ENCODE results near the gene FAM3D.
"Not testable (repeated sequence)": the region's sequence is repeated elsewhere in the genome, so short reads cannot be mapped to it uniquely, and the experiment has no call there.

FAM3D gene

GRCh38 chr3:58679446-58679845 lies 12.9 kb upstream of the FAM3D start (continued):
- no peak for TF ChIP-seq ZNF513 (tag by site-specific recombination; IDR thresholded peaks at IDR 0.05)
- TF ChIP-seq BCL11A (tag by site-specific recombination; IDR thresholded peaks at IDR 0.05; ENCODE audit: low read depth) = no peak
- TF ChIP-seq GLI2 (tag by site-specific recombination; IDR thresholded peaks at IDR 0.05; ENCODE audit: borderline replicate concordance, low read depth) = no peak
- no peak for TF ChIP-seq ZNF24 (tag by site-specific recombination; IDR thresholded peaks at IDR 0.05)

- H3K27ac ChIP-seq (ENCODE audit: extremely low read depth, low read depth, low read length); H3K4me3 ChIP-seq (ENCODE audit: low read depth, low read length); POLR2A ChIA-PET; H3K9me3 ChIP-seq (ENCODE audit: control insufficient read depth, insufficient read depth, low read depth, low read length); H3K4me1 ChIP-seq (ENCODE audit: control insufficient read depth, insufficient read depth, low read length); H3K36me3 ChIP-seq (ENCODE audit: control insufficient read depth in 2 of 2, insufficient read depth in 1 of 2, low read length in 2 of 2): not testable (repeated sequence)
- CTCF ChIA-PET = interaction anchor here (0.6 kb wide), 1 partner anchor 170 kb away, joined by 4 read pairs; no protein-coding TSS in a partner anchor
Observed at GRCh38 chr3:58678177-58678970, 11.8 kb upstream of the FAM3D start.

DNA sequence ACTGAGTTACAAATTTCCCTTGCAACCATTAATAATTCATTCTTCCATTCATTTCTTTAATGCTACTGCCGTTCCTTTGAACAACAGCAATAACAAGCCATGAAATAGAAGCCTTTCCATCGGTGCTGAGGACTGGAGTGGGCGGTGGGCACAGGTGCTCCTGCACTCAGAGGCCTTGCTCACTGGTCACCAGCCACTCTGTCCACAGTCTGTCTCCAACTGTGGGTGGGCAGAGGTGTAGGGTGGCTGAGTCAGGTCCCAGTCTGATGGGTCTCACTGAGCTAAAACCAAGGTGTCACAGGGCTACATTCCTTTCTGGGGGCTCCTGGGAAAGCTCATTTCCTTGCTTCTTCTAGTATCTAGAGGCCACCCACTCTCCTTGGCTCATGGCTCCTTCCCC lies 6.3 kb upstream of the FAM3D start:
- Histone ChIP-seq H3K9me3 (ENCODE audit: control insufficient read depth, insufficient read depth, low read depth, low read length) (no peaks in the 10 kb centered on the region), H3K4me3 (ENCODE audit: low read depth, low read length) (no peak overlapping the region), H3K27ac (ENCODE audit: extremely low read depth, low read depth, low read length) (no peak overlapping the region), H3K4me1 (ENCODE audit: control insufficient read depth, insufficient read depth, low read length) (no peaks in the 10 kb centered on the region), H3K36me3 (ENCODE audit: control insufficient read depth in 2 of 2, insufficient read depth in 1 of 2, low read length in 2 of 2) (no peaks in the 10 kb centered on the region)
- TF ChIP-seq ZNF585B (tag by site-specific recombination; IDR thresholded peaks at IDR 0.05) (no peak), RBAK (tag by site-specific recombination; IDR thresholded peaks at IDR 0.05) (no peak), ZNF621 (tag by site-specific recombination; IDR thresholded peaks at IDR 0.05) (no peak)
- CTCF ChIA-PET = interaction anchor here (0.9 kb wide), 1 partner anchor 32 kb away, joined by 3 read pairs; no protein-coding TSS in a partner anchor
- POLR2A ChIA-PET = no interaction called here

- Histone ChIP-seq H3K36me3 (ENCODE audit: control insufficient read depth in 2 of 2, insufficient read depth in 1 of 2, low read length in 2 of 2) (no peaks in the 10 kb centered on the region), H3K9me3 (ENCODE audit: control insufficient read depth, insufficient read depth, low read depth, low read length) (no peaks in the 10 kb centered on the region), H3K4me1 (ENCODE audit: control insufficient read depth, insufficient read depth, low read length) (no peaks in the 10 kb centered on the region), H3K27ac (ENCODE audit: extremely low read depth, low read depth, low read length) (no peak overlapping the region), H3K4me3 (ENCODE audit: low read depth, low read length) (no peak overlapping the region)
- CTCF ChIA-PET = interaction anchor here (0.9 kb wide), 1 partner anchor 31 kb away, joined by 3 read pairs; no protein-coding TSS in a partner anchor
- POLR2A ChIA-PET = no interaction called here
- no peak for TF ChIP-seq ZNF133 (tag by site-specific recombination; IDR thresholded peaks at IDR 0.05)
Observed at GRCh38 chr3:58672451-58672850, 5.9 kb upstream of the FAM3D start.

GRCh38 chr3:58670506-58671135 lies 4.0 kb upstream of the FAM3D start:
- no peaks in the 10 kb centered on the region for H3K36me3 ChIP-seq (ENCODE audit: control insufficient read depth in 2 of 2, insufficient read depth in 1 of 2, low read length in 2 of 2)
- no peak for TF ChIP-seq ZNF174 (tag by site-specific recombination; IDR thresholded peaks at IDR 0.05)
- TF ChIP-seq ZSCAN16 (tag by site-specific recombination; IDR thresholded peaks at IDR 0.05) = no peak
- TF ChIP-seq ZNF830 (tag by site-specific recombination; IDR thresholded peaks at IDR 0.05; ENCODE audit: low read depth) = no peak
- no peak for TF ChIP-seq ZNF707 (tag by site-specific recombination; IDR thresholded peaks at IDR 0.05)
- no peak for TF ChIP-seq ZNF184 (tag by site-specific recombination; IDR thresholded peaks at IDR 0.05)
- no peak for TF ChIP-seq ZBTB44 (tag by site-specific recombination; IDR thresholded peaks at IDR 0.05)
- no peak for TF ChIP-seq TCF7L2 (IDR thresholded peaks at IDR 0.05; ENCODE audit: borderline replicate concordance, low read depth, low read length)
- TF ChIP-seq ZNF544 (tag by site-specific recombination; IDR thresholded peaks at IDR 0.05) = no peak
- no peak for TF ChIP-seq ZNF621 (tag by site-specific recombination; IDR thresholded peaks at IDR 0.05)
- TF ChIP-seq, protein P1, sequence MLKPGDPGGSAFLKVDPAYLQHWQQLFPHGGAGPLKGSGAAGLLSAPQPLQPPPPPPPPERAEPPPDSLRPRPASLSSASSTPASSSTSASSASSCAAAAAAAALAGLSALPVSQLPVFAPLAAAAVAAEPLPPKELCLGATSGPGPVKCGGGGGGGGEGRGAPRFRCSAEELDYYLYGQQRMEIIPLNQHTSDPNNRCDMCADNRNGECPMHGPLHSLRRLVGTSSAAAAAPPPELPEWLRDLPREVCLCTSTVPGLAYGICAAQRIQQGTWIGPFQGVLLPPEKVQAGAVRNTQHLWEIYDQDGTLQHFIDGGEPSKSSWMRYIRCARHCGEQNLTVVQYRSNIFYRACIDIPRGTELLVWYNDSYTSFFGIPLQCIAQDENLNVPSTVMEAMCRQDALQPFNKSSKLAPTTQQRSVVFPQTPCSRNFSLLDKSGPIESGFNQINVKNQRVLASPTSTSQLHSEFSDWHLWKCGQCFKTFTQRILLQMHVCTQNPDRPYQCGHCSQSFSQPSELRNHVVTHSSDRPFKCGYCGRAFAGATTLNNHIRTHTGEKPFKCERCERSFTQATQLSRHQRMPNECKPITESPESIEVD (tag by site-specific recombination; IDR thresholded peaks at IDR 0.05) = no peak
- no peak for TF ChIP-seq SCRT2 (tag by site-specific recombination; IDR thresholded peaks at IDR 0.05)
- no peak for TF ChIP-seq ZNF521 (tag by site-specific recombination; IDR thresholded peaks at IDR 0.05)
- no peak for TF ChIP-seq MZF1 (tag by site-specific recombination; IDR thresholded peaks at IDR 0.05; ENCODE audit: borderline replicate concordance)
- no peak for TF ChIP-seq ZNF530 (tag by site-specific recombination; IDR thresholded peaks at IDR 0.05; ENCODE audit: low read depth)
- TF ChIP-seq ZNF24 (tag by site-specific recombination; IDR thresholded peaks at IDR 0.05) = no peak

More at GRCh38 chr3:58670506-58671135, 4.0 kb upstream of the FAM3D start:
- ChIA-PET POLR2A (no interaction called here), CTCF (no interaction called here)
- no peaks in the 10 kb centered on the region for H3K4me1 ChIP-seq (ENCODE audit: control insufficient read depth, insufficient read depth, low read length)
- no peak overlapping the region for H3K4me3 ChIP-seq (ENCODE audit: low read depth, low read length)
- H3K27ac ChIP-seq (ENCODE audit: extremely low read depth, low read depth, low read length) = no peak overlapping the region
- no peaks in the 10 kb centered on the region for H3K9me3 ChIP-seq (ENCODE audit: control insufficient read depth, insufficient read depth, low read depth, low read length)
